GM18519 (cell line): Measurements from ENCODE around the gene ICA1.
"Not testable (repeated sequence)": the region's sequence is repeated elsewhere in the genome, so short reads cannot be mapped to it uniquely, and the experiment has no call there.

Experiments
- ATAC-seq: cut with Tn5 transposase; IDR thresholded peaks from one replicate; pipeline ENCODE4 v1.9.1; 2021; ENCODE audit warnings: mild to moderate bottlenecking, moderate library complexity; ENCODE audit not compliant: unreplicated experiment, low FRiP score

The ICA1 gene

DNA sequence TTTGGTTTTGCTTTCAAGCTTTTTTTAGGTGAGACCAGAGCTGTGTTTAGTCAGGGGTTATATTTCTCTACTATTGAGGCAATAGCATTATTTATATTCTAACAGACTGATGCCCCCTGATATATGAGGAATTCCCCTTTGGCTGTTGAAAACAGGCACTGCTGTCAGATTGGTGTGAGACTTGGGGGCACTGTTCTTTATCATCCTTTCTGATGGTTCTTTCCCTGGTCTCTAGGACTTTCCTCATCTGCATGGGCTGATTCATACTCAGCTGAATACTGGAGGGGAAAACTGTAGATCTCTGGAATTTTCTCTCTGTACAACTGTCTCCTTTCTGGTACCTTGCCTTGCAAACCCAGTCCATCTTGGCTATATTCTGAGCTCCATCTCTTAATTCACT lies 10.0 kb upstream of the ICA1 start:
- no peak for ATAC-seq

GRCh38 chr7:8263048-8263447 lies 1.1 kb upstream of the ICA1 start:
- no peak for ATAC-seq

- no peak for ATAC-seq
Measured at GRCh38 chr7:8260871-8261694, 884 bp downstream of the ICA1 start.

DNA sequence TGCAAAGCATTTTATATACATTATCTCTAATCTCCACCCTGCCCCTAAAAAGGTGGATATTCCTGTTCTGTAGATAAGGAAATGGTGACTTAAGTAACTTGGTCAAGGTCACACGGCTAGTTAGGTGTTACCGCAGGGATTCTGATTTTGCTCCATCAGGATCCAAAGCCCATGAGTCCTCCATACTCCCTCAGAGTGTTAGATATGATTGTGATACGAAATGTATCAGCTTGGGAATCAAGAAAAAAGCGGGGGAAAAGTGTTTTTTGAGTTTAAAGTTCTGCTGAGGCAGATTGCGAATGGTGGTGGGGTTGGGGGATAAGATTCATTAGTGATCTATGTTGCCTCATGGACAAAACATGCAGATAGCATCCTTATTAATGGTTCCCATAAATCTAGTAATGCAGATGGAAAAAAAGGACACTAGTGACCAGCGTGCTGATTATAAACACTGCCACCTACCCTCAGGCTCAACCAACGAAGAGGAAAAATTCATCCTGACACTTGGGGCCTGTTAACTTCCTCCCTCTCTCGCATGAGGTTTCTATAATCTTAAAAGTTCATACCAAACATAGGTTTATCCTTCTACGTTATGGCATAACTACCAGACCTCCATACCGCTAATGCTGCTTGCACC lies 2.3 kb downstream of the ICA1 start:
- no peak for ATAC-seq

- ATAC-seq: no peak
Measured at GRCh38 chr7:8258734-8259133, 3.2 kb downstream of the ICA1 start.

- ATAC-seq: no peak
Measured at GRCh38 chr7:8258166-8258565, 3.8 kb downstream of the ICA1 start.

GRCh38 chr7:8255680-8256655 lies 6.0 kb downstream of the ICA1 start:
- no peak for ATAC-seq

DNA sequence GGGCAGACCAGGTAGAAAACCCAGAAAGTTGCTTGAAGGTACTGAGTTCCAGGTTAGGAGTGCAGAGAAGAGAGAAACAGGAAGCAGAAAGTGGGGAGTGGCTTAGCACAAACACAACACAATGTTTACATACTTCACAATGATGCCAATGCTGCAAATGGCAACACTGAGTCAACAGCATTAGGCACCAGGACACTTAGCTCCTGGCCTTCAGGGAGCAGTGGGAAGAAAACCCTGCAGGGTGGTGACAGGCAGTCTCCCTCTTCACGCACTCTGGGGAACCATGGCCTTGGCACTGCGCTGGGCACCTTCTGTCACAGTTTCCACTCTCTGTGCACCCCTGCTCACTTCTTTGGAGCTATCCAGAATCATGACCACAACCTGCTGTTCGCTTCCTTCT lies 7.3 kb downstream of the ICA1 start:
- ATAC-seq: no peak

GRCh38 chr7:8254215-8254614 lies 7.8 kb downstream of the ICA1 start:
- no peak for ATAC-seq

DNA sequence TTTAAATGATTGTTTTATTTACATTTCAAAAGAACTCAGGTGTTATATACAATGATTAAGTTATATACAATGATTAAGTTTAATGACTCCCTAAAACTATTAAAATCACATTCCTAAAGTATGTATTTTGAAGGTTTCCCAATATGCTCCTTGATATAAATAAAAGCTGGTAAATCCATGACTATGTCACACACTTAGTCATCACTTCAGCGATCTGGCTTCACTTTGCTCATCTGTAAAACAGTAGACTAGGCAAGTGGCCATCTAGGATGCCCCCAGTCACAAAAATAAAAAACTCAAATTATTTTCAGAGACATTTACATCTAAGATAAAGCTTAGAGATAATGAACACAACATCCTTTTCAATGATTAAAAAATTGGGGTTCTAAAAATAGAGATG lies 10.8 kb downstream of the ICA1 start:
- ATAC-seq: no peak

GRCh38 chr7:8250547-8250946 lies 11.4 kb downstream of the ICA1 start:
- ATAC-seq: no peak

GRCh38 chr7:8249121-8249520 lies 12.8 kb downstream of the ICA1 start:
- ATAC-seq: no peak

- no peak for ATAC-seq
Measured at GRCh38 chr7:8246020-8246419, 15.9 kb downstream of the ICA1 start.

GRCh38 chr7:8245032-8245431 lies 16.9 kb downstream of the ICA1 start:
- not testable (repeated sequence) for ATAC-seq

DNA sequence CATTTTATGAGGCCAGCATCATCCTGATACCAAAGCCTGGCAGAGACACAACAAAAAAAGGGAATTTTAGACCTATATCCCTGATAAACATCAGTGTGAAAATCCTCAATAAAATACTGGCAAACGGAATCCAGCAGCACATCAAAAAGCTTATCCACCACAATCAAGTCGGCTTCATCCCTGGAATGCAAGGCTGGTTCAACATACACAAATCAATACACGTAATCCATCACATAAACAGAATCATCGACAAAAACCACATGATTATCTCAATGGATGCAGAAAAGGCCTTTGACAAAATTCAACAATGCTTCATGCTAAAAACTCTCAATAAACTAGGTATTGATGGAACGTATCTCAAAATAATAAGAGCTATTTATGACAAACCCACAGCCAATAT lies 18.9 kb downstream of the ICA1 start:
- ATAC-seq: not testable (repeated sequence)

DNA sequence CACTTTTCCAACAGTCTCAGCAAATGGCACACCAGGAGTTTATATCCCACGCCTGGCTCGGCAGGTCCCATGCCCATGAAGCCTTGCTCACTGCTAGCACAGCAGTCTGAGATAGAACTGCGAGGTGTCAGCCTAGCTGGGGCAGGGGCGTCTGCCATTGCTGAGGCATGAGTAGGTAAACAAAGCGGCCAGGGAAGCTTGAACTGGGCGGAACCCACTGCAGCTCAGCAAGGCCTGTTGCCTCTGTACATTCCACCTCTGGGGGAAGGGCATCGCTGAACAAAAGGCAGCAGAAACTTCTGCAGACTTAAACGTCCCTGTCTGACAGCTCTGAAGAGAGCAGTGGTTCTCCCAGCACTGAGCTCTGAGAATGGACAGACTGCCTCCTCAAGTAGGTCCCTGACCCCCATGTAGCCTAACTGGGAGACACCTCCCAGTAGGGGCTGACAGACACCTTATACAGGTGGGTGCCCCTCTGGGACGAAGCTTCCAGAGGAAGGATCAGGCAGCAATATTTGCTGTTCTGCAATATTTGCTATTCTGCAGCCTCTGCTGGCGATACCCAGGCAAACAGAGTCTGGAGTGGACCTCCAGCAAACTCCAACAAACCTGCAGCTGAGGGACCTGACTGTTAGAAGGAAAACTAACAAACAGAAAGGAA lies 22.1 kb downstream of the ICA1 start:
- not testable (repeated sequence) for ATAC-seq

GRCh38 chr7:8236780-8237407 lies 25.1 kb downstream of the ICA1 start:
- ATAC-seq: no peak

GRCh38 chr7:8232999-8233847 lies 28.7 kb downstream of the ICA1 start:
- no peak for ATAC-seq

DNA sequence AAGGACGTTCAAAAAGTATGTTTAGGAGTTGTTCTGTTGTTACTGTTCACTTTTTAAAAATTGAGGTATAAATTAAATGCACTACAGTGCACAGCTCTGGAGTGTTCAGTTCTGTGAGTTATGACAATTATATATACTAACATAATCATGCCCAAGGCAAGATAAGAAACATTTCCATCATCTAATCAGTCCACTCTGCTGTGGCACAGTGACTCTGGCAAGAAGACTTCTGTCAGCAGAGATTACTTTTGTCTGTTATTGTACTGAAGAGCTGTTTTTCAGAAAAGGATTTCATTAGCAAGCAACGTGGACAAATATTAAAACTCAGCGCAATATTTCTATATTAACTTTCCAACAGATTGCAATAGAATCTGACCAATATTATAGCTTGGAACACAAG lies 32.0 kb downstream of the ICA1 start:
- ATAC-seq: no peak
